IMR-90 (cell line): Measurements from ENCODE around the gene G3BP1.

Experiments
- BHLHE40 ChIP-seq: fragments of 150-350 bp; IDR thresholded peaks from 2 replicates; pipeline ENCODE4 v1.6.1; 2016; ENCODE audit warnings: mild to moderate bottlenecking, low read depth, low read length
- CEBPB ChIP-seq: IDR thresholded peaks from 2 replicates; pipeline ENCODE4 v1.6.1; 2012; ENCODE audit warnings: low read depth, low read length, improper control_type of control experiment
- CHD1 ChIP-seq: IDR thresholded peaks from 2 replicates; pipeline ENCODE4 v1.6.1; 2012; ENCODE audit warnings: low read depth, low read length, improper control_type of control experiment
- CTCF ChIP-seq: conservative IDR thresholded peaks from 2 replicates; pipeline ENCODE4 v1.5.1; 2012; ENCODE audit warnings: mild to moderate bottlenecking, low read depth, low read length, improper control_type of control experiment
- POLR2A ChIP-seq: IDR thresholded peaks from 2 replicates; pipeline ENCODE4 v1.6.1; 2012; ENCODE audit warnings: mild to moderate bottlenecking, low read depth, low read length
- RCOR1 ChIP-seq: IDR thresholded peaks from 2 replicates; pipeline ENCODE4 v1.6.1; 2012; ENCODE audit warnings: mild to moderate bottlenecking, low read length, improper control_type of control experiment; ENCODE audit not compliant: insufficient replicate concordance
- USF2 ChIP-seq: fragments of 150-350 bp; IDR thresholded peaks from 2 replicates; pipeline ENCODE4 v1.6.1; 2017; ENCODE audit warnings: mild to moderate bottlenecking, antibody characterized with exemption, low read length, low read depth

GRCh38 chr5:151805414-151806223 lies 33.9 kb downstream of the G3BP1 start:
- TF ChIP-seq POLR2A: no peak
- TF ChIP-seq CHD1: no peak
- TF ChIP-seq CTCF: no peak
- TF ChIP-seq CEBPB: no peak
- no peak for TF ChIP-seq RCOR1
- no peak for TF ChIP-seq BHLHE40
- TF ChIP-seq USF2: no peak
